ENCODE data around the gene NPR1.
"Not testable (repeated sequence)": the region's sequence is repeated elsewhere in the genome, so short reads cannot be mapped to it uniquely, and the experiment has no call there.

The NPR1 gene

GRCh38 chr1:153649863-153650235, 28.6 kb upstream of the NPR1 start:
- no peak for DNase-seq (ENCODE audit: low spot score)

- no peak for DNase-seq (ENCODE audit: low spot score)
Measured at GRCh38 chr1:153651771-153652170, 26.7 kb upstream of the NPR1 start.

GRCh38 chr1:153652805-153653500, 25.5 kb upstream of the NPR1 start:
- DNase-seq (ENCODE audit: low spot score), result peak; percentile 62

GRCh38 chr1:153655333-153655732, 23.2 kb upstream of the NPR1 start:
- no peak for DNase-seq (ENCODE audit: low spot score)

- DNase-seq (ENCODE audit: low spot score), result peak; percentile 89
Measured at GRCh38 chr1:153658400-153659174, 19.9 kb upstream of the NPR1 start, which contains the start of gene SNAPIN. TSS of gene SNAPIN (plus strand) at chr1:153658703. CDS start at chr1:153658744, 41 bp downstream.

GRCh38 chr1:153659175-153659534, 19.3 kb upstream of the NPR1 start:
- DNase-seq (ENCODE audit: low spot score), result no peak

- no peak for DNase-seq (ENCODE audit: low spot score)
Measured at GRCh38 chr1:153659656-153660055, 18.8 kb upstream of the NPR1 start.

- DNase-seq (ENCODE audit: low spot score), result no peak
Measured at GRCh38 chr1:153661111-153661708, 17.3 kb upstream of the NPR1 start.

GRCh38 chr1:153662269-153662668, 16.2 kb upstream of the NPR1 start:
- DNase-seq (ENCODE audit: low spot score), result no peak

GRCh38 chr1:153663211-153663610, 15.3 kb upstream of the NPR1 start:
- DNase-seq (ENCODE audit: low spot score), result no peak

- no peak for DNase-seq (ENCODE audit: low spot score)
Measured at GRCh38 chr1:153667439-153667838, 11.0 kb upstream of the NPR1 start.

GRCh38 chr1:153668672-153669071, 9.8 kb upstream of the NPR1 start:
- not testable (repeated sequence) for DNase-seq (ENCODE audit: low spot score)

- DNase-seq (ENCODE audit: low spot score), result no peak
Measured at GRCh38 chr1:153669606-153670005, 8.9 kb upstream of the NPR1 start.

GRCh38 chr1:153670257-153670858, 8.1 kb upstream of the NPR1 start:
- DNase-seq (ENCODE audit: low spot score), result no peak

- peak; percentile 98 for DNase-seq (ENCODE audit: low spot score)
Measured at GRCh38 chr1:153670859-153671627, 7.4 kb upstream of the NPR1 start, which contains the start of gene ILF2. TSS of gene ILF2 (minus strand) at chr1:153670993. CDS start at chr1:153670922, 71 bp downstream.

GRCh38 chr1:153671628-153672353, 6.7 kb upstream of the NPR1 start:
- not testable (repeated sequence) for DNase-seq (ENCODE audit: low spot score)

GRCh38 chr1:153673511-153673910, 5.0 kb upstream of the NPR1 start:
- DNase-seq (ENCODE audit: low spot score), result no peak

GRCh38 chr1:153677718-153678518, 570 bp upstream of the NPR1 start:
- peak; percentile 77 for DNase-seq (ENCODE audit: low spot score)

- no peak for DNase-seq (ENCODE audit: low spot score)
Measured at GRCh38 chr1:153679337-153680119, 1.0 kb downstream of the NPR1 start.

GRCh38 chr1:153680120-153680403, 1.6 kb downstream of the NPR1 start:
- DNase-seq (ENCODE audit: low spot score), result no peak

All from AG08396 (cell line).